Measurements from ENCODE around the gene TIE1.

GRCh38 chr1:43252225-43252624 is 48.6 kb upstream of the TIE1 start:
- TF ChIP-seq CTCF (conservative IDR thresholded peaks at IDR 0.05 in 1 of 2, IDR thresholded peaks at IDR 0.05 in 1 of 2; ENCODE audit: low read depth in 1 of 2, low read length in 2 of 2) (no peak), EZH2 (IDR thresholded peaks at IDR 0.05; ENCODE audit: low read length, missing control alignments) (no peak)
